ENCODE results near the gene PLA2G6.
A peak's percentile ranks its signal among the peaks of the same experiment; 100 is the strongest.

Gene PLA2G6

GRCh38 chr22:38065539-38065938 lies 116.1 kb downstream of the PLA2G6 start:
- no peak for ATAC-seq (ENCODE audit: low read depth)
- H3K27ac ChIP-seq (ENCODE audit: poor library complexity, severe bottlenecking): no peak overlapping the region

DNA sequence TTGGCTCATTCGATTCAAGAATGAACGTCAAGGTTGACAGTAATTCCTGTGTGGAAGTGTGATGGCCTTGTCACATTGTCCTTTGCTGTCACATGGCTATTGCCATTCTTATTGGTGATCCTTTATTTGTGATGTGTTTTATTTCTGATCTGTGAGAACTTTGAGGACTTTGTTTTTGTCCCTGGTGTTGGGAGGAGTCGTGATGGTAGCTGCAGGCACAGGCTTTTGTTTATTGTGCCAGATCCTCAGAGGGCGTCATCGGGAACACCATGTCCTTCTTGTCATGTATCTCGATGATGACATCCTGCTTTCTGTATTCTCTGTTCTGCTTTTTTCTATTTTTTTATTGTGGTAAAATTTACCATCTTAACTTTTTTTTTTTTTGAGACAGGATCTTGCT lies 118.8 kb downstream of the PLA2G6 start:
- H3K27me3 ChIP-seq (ENCODE audit: insufficient read depth, poor library complexity, severe bottlenecking): no peaks in the 10 kb centered on the region
- DNase-seq (ENCODE audit: low spot score): no peak
- H3K4me1 ChIP-seq (ENCODE audit: insufficient read depth, poor library complexity, severe bottlenecking): no peaks in the 10 kb centered on the region
- ATAC-seq (ENCODE audit: low read depth): no peak
- H3K36me3 ChIP-seq (ENCODE audit: low read depth): peaks cover 54% of the 10 kb centered on the region
- no peak overlapping the region for H3K4me3 ChIP-seq (ENCODE audit: severe bottlenecking)
- TF ChIP-seq, protein P1, sequence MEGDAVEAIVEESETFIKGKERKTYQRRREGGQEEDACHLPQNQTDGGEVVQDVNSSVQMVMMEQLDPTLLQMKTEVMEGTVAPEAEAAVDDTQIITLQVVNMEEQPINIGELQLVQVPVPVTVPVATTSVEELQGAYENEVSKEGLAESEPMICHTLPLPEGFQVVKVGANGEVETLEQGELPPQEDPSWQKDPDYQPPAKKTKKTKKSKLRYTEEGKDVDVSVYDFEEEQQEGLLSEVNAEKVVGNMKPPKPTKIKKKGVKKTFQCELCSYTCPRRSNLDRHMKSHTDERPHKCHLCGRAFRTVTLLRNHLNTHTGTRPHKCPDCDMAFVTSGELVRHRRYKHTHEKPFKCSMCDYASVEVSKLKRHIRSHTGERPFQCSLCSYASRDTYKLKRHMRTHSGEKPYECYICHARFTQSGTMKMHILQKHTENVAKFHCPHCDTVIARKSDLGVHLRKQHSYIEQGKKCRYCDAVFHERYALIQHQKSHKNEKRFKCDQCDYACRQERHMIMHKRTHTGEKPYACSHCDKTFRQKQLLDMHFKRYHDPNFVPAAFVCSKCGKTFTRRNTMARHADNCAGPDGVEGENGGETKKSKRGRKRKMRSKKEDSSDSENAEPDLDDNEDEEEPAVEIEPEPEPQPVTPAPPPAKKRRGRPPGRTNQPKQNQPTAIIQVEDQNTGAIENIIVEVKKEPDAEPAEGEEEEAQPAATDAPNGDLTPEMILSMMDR (IDR thresholded peaks at IDR 0.05; ENCODE audit: poor library complexity, severe bottlenecking): no peak
- H3K9me3 ChIP-seq (ENCODE audit: severe bottlenecking): no peaks in the 10 kb centered on the region
- no peak overlapping the region for H3K27ac ChIP-seq (ENCODE audit: poor library complexity, severe bottlenecking)

More at GRCh38 chr22:38065539-38065938, 116.1 kb downstream of the PLA2G6 start:
- Histone ChIP-seq H3K4me3 (ENCODE audit: severe bottlenecking) (no peak overlapping the region), H3K4me1 (ENCODE audit: insufficient read depth, poor library complexity, severe bottlenecking) (no peaks in the 10 kb centered on the region), H3K36me3 (ENCODE audit: low read depth) (peaks cover 42% of the 10 kb centered on the region), H3K9me3 (ENCODE audit: severe bottlenecking) (no peaks in the 10 kb centered on the region), H3K27me3 (ENCODE audit: insufficient read depth, poor library complexity, severe bottlenecking) (no peaks in the 10 kb centered on the region)
- DNase-seq (ENCODE audit: low spot score): peak; percentile 49
- TF ChIP-seq, protein P1 (IDR thresholded peaks at IDR 0.05; ENCODE audit: poor library complexity, severe bottlenecking): no peak
